ENCODE measurements around the gene DHRS1.

DHRS1 gene

GRCh38 chr14:24308342-24309124, 9.0 kb upstream of the DHRS1 start:
- no peak for DNase-seq

- peak; percentile 34 for DNase-seq
Measured at GRCh38 chr14:24307575-24308341, 8.2 kb upstream of the DHRS1 start, which contains the start of gene CIDEB. CIDEB (minus strand) TSS chr14:24307977; CDS start chr14:24307858, 119 bp downstream.

- DNase-seq: no peak
Measured at GRCh38 chr14:24307156-24307574, 7.6 kb upstream of the DHRS1 start.

GRCh38 chr14:24304019-24304387, 4.4 kb upstream of the DHRS1 start:
- DNase-seq: no peak

GRCh38 chr14:24300326-24300980, 873 bp upstream of the DHRS1 start:
- no peak for DNase-seq

GRCh38 chr14:24298892-24299254, 707 bp downstream of the DHRS1 start:
- peak; percentile 40 for DNase-seq

GRCh38 chr14:24297190-24297964, 2.2 kb downstream of the DHRS1 start:
- peak; percentile 28 for DNase-seq

- peak; percentile 79 for DNase-seq
Measured at GRCh38 chr14:24296341-24297157, 3.0 kb downstream of the DHRS1 start.

GRCh38 chr14:24293525-24293924, 6.1 kb downstream of the DHRS1 start:
- DNase-seq: no peak

GRCh38 chr14:24292118-24292807, 7.3 kb downstream of the DHRS1 start:
- no peak for DNase-seq

- DNase-seq: no peak
Measured at GRCh38 chr14:24291446-24292117, 8.0 kb downstream of the DHRS1 start.

GRCh38 chr14:24290746-24291145, 8.8 kb downstream of the DHRS1 start:
- no peak for DNase-seq

- DNase-seq: no peak
Measured at GRCh38 chr14:24289649-24290280, 9.8 kb downstream of the DHRS1 start.

GRCh38 chr14:24286996-24287395, 12.6 kb downstream of the DHRS1 start:
- DNase-seq: no peak

- DNase-seq: no peak
Measured at GRCh38 chr14:24285351-24285750, 14.2 kb downstream of the DHRS1 start.

- no peak for DNase-seq
Measured at GRCh38 chr14:24284501-24285035, 15.0 kb downstream of the DHRS1 start.

GRCh38 chr14:24283796-24284460, 15.7 kb downstream of the DHRS1 start:
- no peak for DNase-seq

GRCh38 chr14:24282736-24283135, 16.8 kb downstream of the DHRS1 start:
- no peak for DNase-seq

GRCh38 chr14:24281636-24282035, 17.9 kb downstream of the DHRS1 start:
- no peak for DNase-seq

Measured in HCEC 1CT (cell line).